ENCODE results near the gene CENPS. TPM values are rescaled to one million over a fixed set of nuclear protein-coding genes. Genes with fewer than 3 reads are reported as not detected.

Gene CENPS
- 14.2 and 14.7 TPM in 2 replicates for total RNA-seq

DNA sequence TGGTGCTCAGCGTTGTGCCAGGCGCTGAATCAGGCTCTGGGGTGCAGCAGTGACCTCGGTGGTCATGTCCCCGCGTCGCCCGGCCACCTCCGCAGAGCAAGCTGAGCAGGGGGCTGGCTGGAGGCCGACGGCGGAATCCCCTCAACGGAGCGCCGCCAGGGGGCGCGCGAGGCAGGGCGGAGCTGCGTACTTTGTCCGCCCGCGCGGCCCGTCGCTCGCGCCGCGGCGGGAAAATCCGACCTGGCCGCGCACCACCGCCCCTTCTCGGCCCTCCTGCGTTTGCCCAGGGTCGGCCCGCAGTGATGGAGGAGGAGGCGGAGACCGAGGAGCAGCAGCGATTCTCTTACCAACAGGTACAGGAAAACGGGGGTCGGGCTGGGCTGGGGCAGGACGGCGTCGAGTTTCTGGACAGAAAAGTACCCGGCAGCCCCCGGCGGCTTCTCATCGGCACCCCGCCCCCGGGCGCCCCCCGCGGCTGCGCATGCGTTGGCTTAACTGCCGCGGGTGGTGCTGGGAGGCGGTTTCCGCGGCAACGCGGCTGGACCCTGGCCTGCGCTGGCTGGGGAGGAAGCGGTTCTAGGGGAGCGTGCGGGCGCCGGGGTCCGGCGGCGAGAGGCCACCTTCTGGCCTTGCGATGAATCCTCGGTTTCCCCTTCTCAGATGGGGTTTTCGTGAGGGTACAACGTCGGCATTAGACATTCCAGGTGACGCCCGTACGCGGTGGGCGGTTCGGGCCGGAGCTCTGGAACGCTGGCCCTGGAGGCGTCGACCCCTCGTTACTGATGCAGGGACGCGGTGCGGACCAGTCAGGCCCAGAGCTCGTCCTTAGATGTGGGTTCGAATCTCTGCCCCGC, at the start of gene CENPS:
Gene CENPS (plus strand): TSS at position 218 of the 854 bp plus-strand sequence. CDS start 85 bp downstream, at position 303.
- peak within 1 kb of the TSS; percentile 81 for H3K4me3 ChIP-seq (ENCODE audit: low read depth, low read length)
- DNase-seq (ENCODE audit: low read depth): peak; percentile 86
- TF ChIP-seq, protein P1, sequence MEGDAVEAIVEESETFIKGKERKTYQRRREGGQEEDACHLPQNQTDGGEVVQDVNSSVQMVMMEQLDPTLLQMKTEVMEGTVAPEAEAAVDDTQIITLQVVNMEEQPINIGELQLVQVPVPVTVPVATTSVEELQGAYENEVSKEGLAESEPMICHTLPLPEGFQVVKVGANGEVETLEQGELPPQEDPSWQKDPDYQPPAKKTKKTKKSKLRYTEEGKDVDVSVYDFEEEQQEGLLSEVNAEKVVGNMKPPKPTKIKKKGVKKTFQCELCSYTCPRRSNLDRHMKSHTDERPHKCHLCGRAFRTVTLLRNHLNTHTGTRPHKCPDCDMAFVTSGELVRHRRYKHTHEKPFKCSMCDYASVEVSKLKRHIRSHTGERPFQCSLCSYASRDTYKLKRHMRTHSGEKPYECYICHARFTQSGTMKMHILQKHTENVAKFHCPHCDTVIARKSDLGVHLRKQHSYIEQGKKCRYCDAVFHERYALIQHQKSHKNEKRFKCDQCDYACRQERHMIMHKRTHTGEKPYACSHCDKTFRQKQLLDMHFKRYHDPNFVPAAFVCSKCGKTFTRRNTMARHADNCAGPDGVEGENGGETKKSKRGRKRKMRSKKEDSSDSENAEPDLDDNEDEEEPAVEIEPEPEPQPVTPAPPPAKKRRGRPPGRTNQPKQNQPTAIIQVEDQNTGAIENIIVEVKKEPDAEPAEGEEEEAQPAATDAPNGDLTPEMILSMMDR (IDR thresholded peaks at IDR 0.05; ENCODE audit: insufficient read depth, low read depth, low read length): peak; percentile 85

DNA sequence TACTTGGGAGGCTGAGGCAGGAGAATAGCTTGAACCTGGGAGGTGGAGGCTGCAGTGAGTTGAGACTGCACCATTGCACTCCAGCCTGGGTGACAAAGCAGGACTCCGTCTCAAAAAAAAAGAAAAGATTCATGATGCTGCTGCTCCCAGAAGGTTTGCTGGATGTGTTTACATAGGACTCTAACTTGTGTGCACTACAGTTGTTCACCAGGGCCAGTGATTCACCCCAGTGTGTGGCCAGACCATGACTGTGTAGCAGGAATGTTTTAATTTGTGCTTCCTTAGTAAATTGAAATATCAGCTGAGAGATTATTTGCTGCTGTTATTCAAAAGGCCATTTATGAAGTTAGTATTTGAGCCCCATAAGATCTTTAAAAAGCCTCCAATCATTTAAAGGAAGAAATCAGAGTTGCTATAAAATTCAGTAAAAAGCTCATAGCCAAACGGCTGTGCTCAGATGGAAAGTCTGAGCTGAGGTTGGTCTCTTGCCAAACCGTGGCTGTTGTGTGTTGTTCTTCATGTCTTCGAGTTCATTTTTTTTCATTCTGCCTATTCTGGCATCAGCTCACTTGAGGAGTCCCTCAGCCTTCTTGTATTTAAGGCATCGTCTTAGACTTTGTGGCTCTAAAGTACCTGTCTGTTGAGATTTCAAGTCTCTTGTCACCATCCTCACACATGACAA, 49.5 kb upstream of the CENPS start:
- TF ChIP-seq, protein P1 (IDR thresholded peaks at IDR 0.05; ENCODE audit: insufficient read depth, low read depth, low read length): no peak
- H3K4me3 ChIP-seq (ENCODE audit: low read depth, low read length): no peak overlapping the region
- DNase-seq (ENCODE audit: low read depth): peak; percentile 71

DNA sequence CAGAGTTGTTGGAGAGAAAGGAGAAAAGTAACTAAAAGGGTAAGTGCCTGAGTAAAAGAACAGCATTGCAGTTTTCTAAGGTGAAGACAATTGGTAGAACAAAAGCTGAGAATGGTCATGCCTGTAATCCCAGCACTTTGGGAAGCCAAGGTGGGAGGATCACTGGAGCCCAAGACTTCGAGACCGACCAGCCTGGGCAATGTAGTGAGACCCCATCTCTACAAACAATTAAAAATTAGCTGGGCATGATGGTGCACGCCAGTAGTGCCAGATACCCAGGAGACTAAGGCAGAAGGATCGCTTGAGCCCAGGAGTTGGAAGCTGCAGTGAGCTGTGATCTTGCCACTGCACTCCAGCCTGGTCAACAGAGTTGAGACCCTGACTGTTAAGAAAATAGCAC, 46.6 kb upstream of the CENPS start:
- no peak overlapping the region for H3K4me3 ChIP-seq (ENCODE audit: low read depth, low read length)
- no peak for DNase-seq (ENCODE audit: low read depth)
- TF ChIP-seq, protein P1 (IDR thresholded peaks at IDR 0.05; ENCODE audit: insufficient read depth, low read depth, low read length): no peak

DNA sequence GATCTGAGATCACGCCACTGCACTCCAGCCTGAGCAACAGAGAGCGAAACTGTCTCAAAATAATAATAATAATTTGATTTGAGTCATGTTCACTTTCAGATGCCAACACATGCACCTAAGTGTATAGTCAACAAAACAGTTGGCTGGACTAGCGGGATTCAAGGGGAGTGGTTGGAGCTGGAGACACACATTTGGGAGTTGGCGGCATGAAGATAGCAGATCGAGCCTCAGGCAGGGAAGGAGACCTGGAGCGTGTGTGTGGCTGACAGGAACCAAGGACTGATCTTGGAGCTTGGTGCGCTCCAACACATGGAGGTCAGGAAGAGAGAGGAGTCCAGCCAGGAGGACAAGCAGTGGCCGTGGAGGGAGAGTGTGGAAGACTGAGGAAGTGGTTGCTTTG, 46.0 kb upstream of the CENPS start:
- TF ChIP-seq, protein P1 (IDR thresholded peaks at IDR 0.05; ENCODE audit: insufficient read depth, low read depth, low read length): no peak
- H3K4me3 ChIP-seq (ENCODE audit: low read depth, low read length): no peak overlapping the region
- no peak for DNase-seq (ENCODE audit: low read depth)

DNA sequence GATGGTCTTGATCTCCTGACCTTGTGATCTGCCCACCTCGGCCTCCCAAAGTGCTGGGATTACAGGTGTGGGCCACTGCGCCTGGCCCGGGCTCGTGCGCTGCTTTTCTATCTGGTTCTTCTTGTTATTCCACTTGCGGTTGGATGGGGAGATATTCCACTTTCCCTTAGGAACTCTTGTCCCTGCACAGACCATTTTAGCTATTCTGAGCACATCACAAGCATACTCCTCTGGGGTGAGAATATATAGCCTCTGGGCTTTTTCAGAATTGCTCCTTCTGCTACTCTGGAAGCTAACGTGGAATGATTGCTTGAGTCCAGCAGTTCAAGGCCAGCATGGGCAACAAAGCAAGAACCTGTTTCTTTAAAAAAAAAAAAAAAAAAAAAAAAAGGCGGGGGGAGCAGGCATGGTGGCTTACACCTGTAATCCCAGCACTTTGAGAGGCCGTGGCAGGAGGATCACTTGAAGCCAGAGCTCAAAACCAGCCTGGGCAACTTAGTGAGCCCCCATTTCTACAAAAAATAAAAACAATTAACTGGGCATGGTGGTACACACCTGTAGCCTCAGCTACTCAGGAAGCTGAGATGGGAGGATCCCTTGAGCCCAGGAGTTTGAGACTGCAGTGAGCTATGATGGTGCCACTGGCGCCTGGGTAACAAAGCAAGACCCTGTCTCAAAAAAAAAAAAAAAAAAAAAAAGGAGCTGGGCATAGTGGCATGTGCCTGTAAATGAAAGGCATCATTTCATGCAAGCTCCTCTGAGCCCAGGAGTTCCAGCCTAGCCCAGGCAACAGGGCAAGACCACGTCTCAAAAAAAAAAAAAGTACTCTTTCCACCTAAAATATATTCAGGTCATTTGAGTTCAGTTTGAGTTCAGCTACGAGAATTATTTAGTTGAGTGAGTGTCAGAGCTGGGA, 43.2 kb upstream of the CENPS start:
- no peak overlapping the region for H3K4me3 ChIP-seq (ENCODE audit: low read depth, low read length)
- TF ChIP-seq, protein P1 (IDR thresholded peaks at IDR 0.05; ENCODE audit: insufficient read depth, low read depth, low read length): no peak
- no peak for DNase-seq (ENCODE audit: low read depth)

DNA sequence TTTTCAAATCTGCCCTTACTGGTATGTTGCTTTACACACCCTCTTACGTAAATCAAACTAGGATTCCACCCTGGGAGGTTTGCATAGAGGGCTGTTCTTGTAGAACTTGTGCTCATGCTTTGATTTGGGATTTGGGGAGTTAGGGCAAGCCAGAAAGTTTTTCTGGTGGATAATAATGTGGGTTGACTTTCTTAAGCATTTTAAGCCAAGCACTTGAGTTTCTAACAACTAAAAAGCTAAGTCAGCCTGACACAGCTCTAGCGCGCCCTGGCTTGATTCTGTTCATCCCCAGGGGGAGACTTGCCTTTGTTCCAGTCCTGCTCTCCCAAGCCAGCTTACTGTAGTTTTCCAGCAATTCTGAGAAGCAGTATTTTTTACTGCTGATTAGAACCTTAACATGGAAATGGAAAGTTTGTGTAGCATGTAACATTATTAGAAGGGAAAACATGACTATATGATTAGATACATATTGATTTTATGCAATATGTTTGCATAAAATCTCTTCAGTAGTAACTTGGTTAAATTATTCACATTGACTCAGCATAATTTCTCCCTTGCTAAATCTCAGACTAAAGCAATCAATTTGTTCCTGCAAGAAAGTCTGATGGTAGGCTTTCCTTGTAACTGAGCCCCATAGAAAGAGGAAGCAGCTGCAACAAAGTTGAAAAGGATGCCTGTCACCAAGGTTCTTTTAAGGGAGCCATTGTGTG, 42.4 kb upstream of the CENPS start:
- DNase-seq (ENCODE audit: low read depth): peak; percentile 77
- TF ChIP-seq, protein P1 (IDR thresholded peaks at IDR 0.05; ENCODE audit: insufficient read depth, low read depth, low read length): peak; percentile 19
- H3K4me3 ChIP-seq (ENCODE audit: low read depth, low read length): no peak overlapping the region

Data from fibroblast of villous mesenchyme (primary cell).